Spleen (tissue), 7 donors: ENCODE data around the gene NXN.

Source experiments
- CTCF ChIP-seq, 11 experiments: fragments of 200-600 bp in 7 of 11; fragments of 450-650 bp in 4 of 11; sonication (generic) in 4 of 11; IDR thresholded peaks in 8 of 11; conservative IDR thresholded peaks in 3 of 11; 1 replicate in 7 of 11; 2 replicates in 4 of 11; pipeline versions ENCODE4 v1.4.0 to v1.8.0; 2016 to 2021; ENCODE audit warnings: antibody characterized with exemption in 11 of 11, inconsistent platforms in 4 of 11, mild to moderate bottlenecking in 1 of 11
- POLR2AphosphoS5 ChIP-seq, 3 donors: sonication (generic); formaldehyde crosslinking; IDR thresholded peaks; one replicate each; pipeline ENCODE4 v1.5.1; 2017; ENCODE audit warnings: antibody characterized with exemption in 3 of 3
- donor health status: DM: no; HTN: no; CAD: no; lungs with moderate emphysema.
- donor health status: DM: no; HTN: no; CAD: no.
- donor health status: DM: no; HTN: no; CAD: no.

- TF ChIP-seq CTCF (IDR thresholded peaks at IDR 0.05 in 8 of 11, conservative IDR thresholded peaks at IDR 0.05 in 3 of 11): no peak
- peak in 1 of 3 donors; percentile 18 for TF ChIP-seq POLR2AphosphoS5 (IDR thresholded peaks at IDR 0.05)
These were observed 44.5 kb upstream of the NXN start for GRCh38 chr17:1024076-1024475.
